GM10266 (cell line): Measurements from ENCODE around the gene RFXANK.
"Not testable (repeated sequence)": the region's sequence is repeated elsewhere in the genome, so short reads cannot be mapped to it uniquely, and the experiment has no call there.

ENCODE experiments used
- DNase-seq: peaks from one replicate; pipeline ENCODE4 v3.0.0; 2012; ENCODE audit errors: extremely low spot score
- CTCF ChIP-seq: IDR thresholded peaks from 2 replicates; pipeline ENCODE4 v1.5.1; 2012; ENCODE audit warnings: mild to moderate bottlenecking, low read depth; ENCODE audit not compliant: control insufficient read depth, insufficient read depth; ENCODE audit errors: missing control alignments

RFXANK gene

DNA sequence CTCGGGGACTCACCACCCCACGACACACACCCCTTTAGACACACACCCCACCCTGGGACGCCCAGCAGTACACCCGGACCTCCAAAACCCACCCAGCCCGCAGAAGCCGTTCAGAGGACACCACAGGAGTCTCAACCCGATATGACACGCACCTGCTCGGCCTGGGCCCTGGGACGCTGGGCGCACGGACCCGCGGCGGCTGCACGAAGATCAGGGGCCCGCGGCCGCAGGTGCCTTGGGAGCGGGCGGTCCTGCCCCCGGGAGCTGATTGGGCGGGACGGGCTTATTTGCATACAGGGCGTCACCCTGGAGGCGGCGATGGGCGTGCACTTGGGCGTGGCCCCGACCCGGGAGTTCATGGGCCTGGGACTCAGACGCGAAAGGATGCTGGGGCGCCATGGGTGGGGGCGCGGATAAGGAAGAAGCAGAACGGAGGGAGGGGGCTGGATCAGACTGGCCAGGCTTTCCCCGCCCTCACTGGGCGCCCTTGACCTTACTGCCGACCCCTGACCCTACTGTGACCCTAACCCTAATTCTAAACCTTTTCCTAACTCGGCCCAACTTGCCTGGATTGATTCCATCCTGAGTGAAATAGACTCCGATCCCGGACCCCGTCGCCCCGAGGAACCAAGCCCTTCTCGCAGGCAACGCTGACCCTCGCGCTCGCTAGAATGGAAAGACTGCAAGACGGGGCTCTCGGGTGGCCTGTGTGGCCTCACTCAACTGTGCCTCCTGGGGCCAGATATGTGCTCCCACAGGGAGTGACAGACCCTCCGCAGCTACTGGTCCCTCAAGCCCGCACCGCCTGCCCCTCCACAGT is 21.8 kb upstream of the RFXANK start, which contains the start of gene MEF2B:
TSS of gene MEF2B (minus strand) at position 211 of the 820 bp plus-strand sequence. CDS start 19,528 bp downstream, outside the sequence.
- peak; percentile 93 for DNase-seq

DNA sequence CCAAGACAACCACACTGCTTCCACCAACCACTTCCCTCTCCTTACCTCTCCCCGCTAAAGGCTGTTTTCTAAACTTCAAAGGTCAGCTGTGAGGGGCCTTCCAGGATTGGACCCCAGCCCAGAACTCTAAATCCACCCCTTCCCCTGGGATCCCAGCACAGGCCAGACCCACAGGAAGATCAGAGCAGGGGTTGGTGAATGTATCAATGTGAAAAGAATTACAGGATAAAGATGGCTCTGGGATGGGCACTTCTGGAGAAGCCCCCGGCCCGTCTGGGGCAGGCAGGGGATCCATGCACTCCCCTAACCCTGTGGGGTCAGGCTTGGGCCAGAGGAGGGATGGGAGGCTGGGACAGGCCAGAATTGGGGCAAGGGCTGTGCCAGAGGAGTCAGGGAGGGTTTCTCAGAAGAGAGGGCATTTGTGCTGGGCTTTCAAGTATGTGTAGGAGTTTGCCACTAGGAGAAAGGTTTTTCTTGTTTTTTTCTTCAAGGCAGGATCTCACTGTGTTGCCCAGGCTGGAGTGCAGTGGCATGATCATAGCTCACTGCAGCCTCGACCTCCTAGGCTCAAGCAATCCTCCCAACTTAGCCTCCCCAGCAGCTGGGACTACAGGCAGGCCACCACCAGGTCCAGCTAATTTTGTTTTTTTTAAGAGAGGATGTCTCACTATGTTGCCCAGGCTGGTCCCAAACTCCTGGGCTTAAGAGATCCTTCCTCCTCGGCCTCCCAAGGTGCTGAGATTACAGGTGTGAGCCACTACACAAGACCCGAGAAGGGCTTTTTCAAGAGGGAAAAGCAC is 21.0 kb upstream of the RFXANK start:
- TF ChIP-seq CTCF: no peak
- DNase-seq: no peak

More for the DNA sequence above, 21.8 kb upstream of the RFXANK start, which contains the start of gene MEF2B:
- TF ChIP-seq CTCF: no peak

DNA sequence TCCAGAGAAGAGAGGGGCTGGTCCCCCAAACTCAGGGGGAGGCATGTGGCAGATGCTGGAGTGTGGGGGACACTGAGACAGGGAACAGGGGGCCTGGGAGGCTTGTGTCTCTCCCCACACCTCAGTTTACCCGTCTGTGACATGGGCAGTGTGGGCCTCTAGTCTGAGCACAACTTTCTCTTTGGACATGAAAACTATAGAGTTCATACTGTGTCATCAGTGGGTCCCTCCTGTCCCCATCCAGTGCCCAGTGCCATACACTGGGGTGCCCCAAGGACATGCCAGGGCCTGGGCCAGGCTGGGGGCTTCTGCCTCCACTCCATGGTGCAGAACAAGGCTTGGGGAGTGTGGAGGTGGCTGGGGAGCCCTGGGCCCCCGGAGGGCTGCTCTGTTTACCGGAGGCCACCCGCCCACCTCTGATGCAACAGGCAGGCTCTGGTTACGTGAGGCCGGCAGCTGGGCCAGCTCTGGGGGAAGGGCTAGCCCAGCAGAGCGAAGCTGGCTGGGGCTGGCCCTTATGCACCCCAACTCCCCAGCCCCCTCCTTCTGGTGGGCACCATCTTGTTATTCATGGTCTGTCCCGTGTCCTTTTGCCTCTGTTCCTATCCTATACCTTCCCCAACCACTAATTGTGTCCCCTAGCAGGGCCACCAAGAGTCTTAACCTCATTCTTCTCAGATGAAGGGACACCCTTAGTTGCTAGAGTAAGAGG is 20.1 kb upstream of the RFXANK start:
- no peak for TF ChIP-seq CTCF
- DNase-seq: peak; percentile 74

DNA sequence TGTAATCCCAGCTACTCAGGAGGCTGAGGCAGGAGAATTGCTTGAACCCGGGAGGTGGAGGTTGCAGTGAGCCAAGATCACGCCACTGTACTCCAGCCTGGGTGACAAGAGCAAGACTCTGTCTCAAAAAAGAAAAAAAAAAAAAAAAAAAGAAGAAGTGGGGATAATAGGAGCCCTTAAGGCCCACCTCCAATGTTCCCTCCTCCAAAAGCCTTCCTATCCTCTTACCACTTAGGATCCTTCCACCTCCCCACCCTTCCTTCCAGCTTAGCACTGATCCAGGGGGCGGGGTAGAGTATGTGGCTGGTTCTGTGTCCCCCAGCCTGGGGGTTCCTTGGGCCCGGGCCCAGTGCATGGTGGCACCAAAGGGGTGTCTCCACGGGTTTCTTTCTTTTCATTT is 18.8 kb upstream of the RFXANK start:
- DNase-seq: not testable (repeated sequence)

- DNase-seq: no peak
- TF ChIP-seq CTCF: no peak
Observed at GRCh38 chr19:19176950-19177349, 15.1 kb upstream of the RFXANK start.

- no peak for DNase-seq
- TF ChIP-seq CTCF: no peak
Observed at GRCh38 chr19:19179548-19180441, 12.3 kb upstream of the RFXANK start.
